Measurements from ENCODE around the gene UPK3B. TPM values are rescaled to one million over a fixed set of nuclear protein-coding genes. Genes with fewer than 3 reads are reported as not detected.
A peak's percentile ranks its signal among the peaks of the same experiment; 100 is the strongest.
"Not testable (repeated sequence)": the region's sequence is repeated elsewhere in the genome, so short reads cannot be mapped to it uniquely, and the experiment has no call there.

The UPK3B gene
- total RNA-seq, 1 donor from 2014 or later = 0.49 TPM

DNA sequence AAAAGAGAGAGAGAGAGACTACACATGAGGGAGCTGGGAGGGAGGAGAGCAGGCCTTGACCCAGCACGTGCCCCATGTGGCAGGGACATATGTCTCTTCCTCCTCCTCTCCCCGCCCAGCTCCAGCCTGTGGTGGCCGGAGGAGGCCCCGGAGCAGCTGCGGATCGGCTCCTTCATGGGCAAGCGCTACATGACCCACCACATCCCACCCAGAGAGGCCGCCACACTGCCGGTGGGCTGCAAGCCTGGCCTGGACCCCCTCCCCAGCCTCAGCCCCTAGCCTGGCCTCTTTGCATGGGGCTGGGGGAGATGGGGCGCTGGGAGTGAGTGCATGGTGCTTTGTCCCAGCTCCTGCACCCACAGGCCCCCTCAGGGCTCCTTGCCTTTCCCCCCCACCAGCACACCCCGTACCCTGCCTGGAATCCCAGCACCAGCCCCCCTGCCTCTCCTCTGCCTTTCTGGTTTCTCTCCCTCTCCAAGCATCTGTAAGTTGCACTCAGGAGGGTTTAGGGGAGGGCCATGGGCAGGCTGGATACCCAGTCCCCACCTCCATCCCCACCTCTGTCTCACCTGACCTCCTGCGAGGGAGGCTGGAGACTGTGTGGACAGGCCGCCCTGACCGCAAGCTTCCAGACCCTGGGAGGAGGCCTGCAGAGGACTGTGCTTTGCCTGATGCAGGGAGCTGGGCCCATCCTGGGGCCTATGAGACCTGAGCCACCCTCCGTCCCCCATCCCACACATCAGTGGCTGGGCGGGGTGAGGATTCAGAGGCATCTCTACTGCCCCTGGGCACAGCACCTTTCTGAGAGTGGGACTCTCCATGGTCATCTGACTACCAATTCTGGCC, 4.8 kb downstream of the UPK3B start:
- no peak overlapping the region for H3K27ac ChIP-seq (replicated peaks)
- no peaks in the 10 kb centered on the region for H3K9me3 ChIP-seq (replicated peaks)
- peaks cover 15% of the 10 kb centered on the region for H3K4me1 ChIP-seq
- DNase-seq = no peak
- H3K27me3 ChIP-seq (ENCODE audit: low read depth) = no peaks in the 10 kb centered on the region
- TF ChIP-seq, protein P1, sequence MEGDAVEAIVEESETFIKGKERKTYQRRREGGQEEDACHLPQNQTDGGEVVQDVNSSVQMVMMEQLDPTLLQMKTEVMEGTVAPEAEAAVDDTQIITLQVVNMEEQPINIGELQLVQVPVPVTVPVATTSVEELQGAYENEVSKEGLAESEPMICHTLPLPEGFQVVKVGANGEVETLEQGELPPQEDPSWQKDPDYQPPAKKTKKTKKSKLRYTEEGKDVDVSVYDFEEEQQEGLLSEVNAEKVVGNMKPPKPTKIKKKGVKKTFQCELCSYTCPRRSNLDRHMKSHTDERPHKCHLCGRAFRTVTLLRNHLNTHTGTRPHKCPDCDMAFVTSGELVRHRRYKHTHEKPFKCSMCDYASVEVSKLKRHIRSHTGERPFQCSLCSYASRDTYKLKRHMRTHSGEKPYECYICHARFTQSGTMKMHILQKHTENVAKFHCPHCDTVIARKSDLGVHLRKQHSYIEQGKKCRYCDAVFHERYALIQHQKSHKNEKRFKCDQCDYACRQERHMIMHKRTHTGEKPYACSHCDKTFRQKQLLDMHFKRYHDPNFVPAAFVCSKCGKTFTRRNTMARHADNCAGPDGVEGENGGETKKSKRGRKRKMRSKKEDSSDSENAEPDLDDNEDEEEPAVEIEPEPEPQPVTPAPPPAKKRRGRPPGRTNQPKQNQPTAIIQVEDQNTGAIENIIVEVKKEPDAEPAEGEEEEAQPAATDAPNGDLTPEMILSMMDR (IDR thresholded peaks at IDR 0.05; ENCODE audit: borderline replicate concordance) = no peak
- H3K36me3 ChIP-seq = no peaks in the 10 kb centered on the region
- H3K4me3 ChIP-seq = no peak overlapping the region
- intact Hi-C loops (cut with micrococcal nuclease) = no loop called here

DNA sequence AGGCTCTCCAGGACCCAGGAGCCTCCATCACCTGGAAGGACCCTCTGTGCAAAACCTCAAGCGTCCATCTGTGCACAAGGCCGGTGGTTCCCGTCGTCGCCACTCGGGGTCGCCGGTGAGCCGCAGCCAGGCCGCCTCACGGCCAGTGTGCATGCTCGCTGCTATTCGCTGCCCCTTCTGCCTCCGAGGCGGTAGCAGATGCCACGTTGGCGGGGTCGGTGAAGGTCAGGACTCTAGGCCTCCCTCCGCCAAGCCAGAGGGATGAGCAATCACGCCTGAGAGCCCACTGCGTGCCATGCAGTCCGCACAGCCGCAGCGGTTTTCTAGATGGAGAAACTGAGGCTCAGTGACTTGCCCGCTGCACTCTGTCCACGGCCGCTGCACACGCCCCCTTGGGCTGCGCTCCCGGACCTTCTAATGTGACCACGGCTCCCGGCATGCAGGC, 5.7 kb downstream of the UPK3B start:
- peaks cover 10% of the 10 kb centered on the region for H3K4me1 ChIP-seq
- no peak overlapping the region for H3K27ac ChIP-seq (replicated peaks)
- H3K9me3 ChIP-seq (replicated peaks) = no peaks in the 10 kb centered on the region
- no peaks in the 10 kb centered on the region for H3K36me3 ChIP-seq
- H3K27me3 ChIP-seq (ENCODE audit: low read depth) = no peaks in the 10 kb centered on the region
- TF ChIP-seq, protein P1 (IDR thresholded peaks at IDR 0.05; ENCODE audit: borderline replicate concordance) = peak; percentile 92
- peak; percentile 65 for DNase-seq
- H3K4me3 ChIP-seq = peak overlapping the region; percentile 34
- intact Hi-C loops (cut with micrococcal nuclease) = no loop called here

DNA sequence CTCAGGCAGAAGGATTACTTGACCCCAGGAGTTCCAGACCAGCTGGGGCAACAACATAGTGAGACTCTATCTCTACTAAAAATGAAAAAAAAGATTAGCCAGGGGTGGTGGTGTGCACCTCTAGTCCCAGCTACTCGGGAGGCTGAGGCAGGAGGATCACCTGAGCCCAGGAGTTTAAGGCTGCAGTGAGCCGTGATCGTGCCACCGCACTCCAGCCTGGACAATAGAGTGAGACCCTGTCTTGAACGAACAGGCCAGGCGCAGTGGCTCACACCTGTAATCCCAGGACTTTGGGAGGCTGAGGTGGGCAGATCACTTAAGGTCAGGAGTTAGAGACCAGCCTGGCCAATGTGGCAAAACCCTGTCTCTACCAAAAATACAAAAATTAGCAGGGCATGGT, 6.6 kb downstream of the UPK3B start:
- H3K36me3 ChIP-seq; intact Hi-C loops (cut with micrococcal nuclease); DNase-seq; H3K4me3 ChIP-seq; H3K9me3 ChIP-seq (replicated peaks); H3K27ac ChIP-seq (replicated peaks); H3K27me3 ChIP-seq (ENCODE audit: low read depth): not testable (repeated sequence)
- H3K4me1 ChIP-seq = peaks cover 10% of the 10 kb centered on the region

DNA sequence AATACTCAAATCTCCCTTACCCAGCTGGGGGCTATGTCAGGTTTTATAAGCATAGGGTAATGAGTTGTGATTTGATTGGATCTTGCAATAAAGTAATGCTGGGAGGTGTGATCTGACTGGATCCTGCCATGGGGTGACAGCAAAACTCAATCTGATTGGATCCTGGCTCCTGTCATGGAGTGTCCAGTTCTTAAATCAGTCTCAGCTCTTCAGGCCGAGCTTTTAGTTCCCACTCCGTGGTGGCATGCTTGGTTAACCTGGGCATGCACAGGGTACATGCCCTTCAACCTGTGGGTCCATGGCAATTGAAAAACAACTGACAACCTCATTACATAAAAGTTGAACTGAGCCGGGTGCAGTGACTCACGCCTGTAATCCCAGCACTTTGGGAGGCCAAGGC, 15.8 kb downstream of the UPK3B start:
- H3K4me3 ChIP-seq; intact Hi-C loops (cut with micrococcal nuclease); H3K27me3 ChIP-seq (ENCODE audit: low read depth); H3K9me3 ChIP-seq (replicated peaks); DNase-seq; H3K36me3 ChIP-seq; H3K4me1 ChIP-seq; H3K27ac ChIP-seq (replicated peaks): not testable (repeated sequence)

DNA sequence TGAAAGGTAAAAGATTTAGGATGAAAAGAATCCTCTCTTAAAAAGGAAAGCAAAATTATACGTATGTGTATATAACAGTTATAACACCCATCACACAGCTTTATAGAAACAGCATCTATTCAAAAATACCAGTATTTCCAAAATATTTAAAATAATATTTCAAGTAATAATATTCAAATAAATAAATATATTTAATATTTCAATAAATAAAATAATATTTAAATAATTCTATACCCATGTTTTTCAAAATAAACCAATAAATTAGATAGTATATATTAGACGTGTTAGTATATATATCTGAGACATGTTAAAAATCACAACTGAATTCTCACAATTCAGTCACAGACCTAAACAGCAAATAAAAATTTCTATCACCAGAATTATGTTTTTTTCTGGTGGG, 21.3 kb downstream of the UPK3B start:
- H3K4me3 ChIP-seq; H3K36me3 ChIP-seq; H3K9me3 ChIP-seq (replicated peaks); H3K27ac ChIP-seq (replicated peaks); DNase-seq; intact Hi-C loops (cut with micrococcal nuclease); H3K4me1 ChIP-seq; H3K27me3 ChIP-seq (ENCODE audit: low read depth): not testable (repeated sequence)

DNA sequence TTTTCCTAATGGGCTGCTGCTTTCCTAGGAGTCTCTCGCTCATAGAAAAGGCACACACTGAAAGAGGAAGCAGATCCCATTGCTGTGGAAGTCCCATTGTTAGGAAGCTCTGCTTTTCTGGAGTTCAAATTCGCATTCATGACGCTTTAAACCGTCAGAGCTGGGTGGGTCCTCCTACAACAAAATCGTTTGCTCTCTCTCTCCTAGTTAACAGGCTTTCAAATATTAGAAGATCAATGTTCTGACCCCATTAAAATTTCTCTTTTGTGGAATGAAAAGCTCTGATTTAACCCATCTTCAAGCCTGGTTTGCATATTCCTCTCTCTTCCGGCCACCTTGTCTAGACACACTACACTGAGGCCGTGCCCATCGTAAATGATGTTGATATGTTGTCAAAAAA, 32.8 kb downstream of the UPK3B start, which contains the start of gene SPDYE16:
Gene SPDYE16 (minus strand): TSS at position 101 of the 400 bp plus-strand sequence. CDS start 1,838 bp downstream, outside the sequence.
- DNase-seq; H3K27me3 ChIP-seq (ENCODE audit: low read depth); H3K36me3 ChIP-seq; intact Hi-C loops (cut with micrococcal nuclease); H3K4me1 ChIP-seq; H3K9me3 ChIP-seq (replicated peaks); H3K27ac ChIP-seq (replicated peaks); H3K4me3 ChIP-seq: not testable (repeated sequence)

DNA sequence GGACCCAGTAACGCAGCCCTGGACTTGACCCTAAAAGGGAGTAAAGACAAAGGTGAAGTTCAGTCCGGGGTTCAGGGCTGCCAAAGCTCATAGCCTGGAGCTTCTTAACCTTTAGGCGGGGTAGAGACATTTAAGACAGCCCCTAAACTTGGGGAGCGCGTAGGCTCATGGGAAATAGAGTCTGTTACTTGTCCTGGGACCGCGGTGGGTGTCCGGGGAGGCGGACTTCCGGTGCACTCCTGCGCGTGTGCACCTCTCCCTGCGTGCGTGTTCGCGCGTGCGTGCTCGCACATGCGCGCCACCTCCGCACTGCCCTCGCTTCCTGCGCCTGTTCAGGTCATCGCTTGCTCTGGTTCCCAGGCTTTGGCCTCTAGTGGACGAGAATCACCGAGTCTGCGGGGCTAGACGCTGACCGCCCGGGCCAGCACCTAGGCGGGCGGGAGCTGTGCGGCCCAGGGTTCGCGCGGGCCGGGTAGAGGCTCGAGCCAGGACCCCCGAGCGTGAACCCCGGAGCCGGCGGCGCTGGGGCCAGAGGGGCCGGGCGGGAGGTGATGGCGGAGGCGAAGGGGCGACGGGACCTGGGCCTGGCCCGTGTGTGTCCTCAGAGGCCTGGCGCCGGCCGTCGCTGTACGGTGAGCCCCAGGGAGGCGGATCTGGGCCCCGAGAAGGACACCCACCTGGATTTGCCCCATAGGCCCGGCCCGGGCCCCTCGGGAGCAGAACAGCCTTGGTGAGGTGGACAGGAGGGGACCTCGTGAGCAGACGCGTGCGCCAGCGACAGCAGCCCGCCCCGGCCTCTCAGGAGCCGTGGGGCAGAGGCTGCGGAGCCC, 38.9 kb downstream of the UPK3B start:
- intact Hi-C loops (cut with micrococcal nuclease); H3K27me3 ChIP-seq (ENCODE audit: low read depth); H3K36me3 ChIP-seq; H3K9me3 ChIP-seq (replicated peaks): not testable (repeated sequence)
- TF ChIP-seq, protein P1 (IDR thresholded peaks at IDR 0.05; ENCODE audit: borderline replicate concordance) = peak; percentile 15
- Histone ChIP-seq H3K4me1 (peaks cover 25% of the 10 kb centered on the region), H3K4me3 (peak overlapping the region; percentile 98), H3K27ac (replicated peaks) (peak overlapping the region; percentile 96)
- peak; percentile 89 for DNase-seq

DNA sequence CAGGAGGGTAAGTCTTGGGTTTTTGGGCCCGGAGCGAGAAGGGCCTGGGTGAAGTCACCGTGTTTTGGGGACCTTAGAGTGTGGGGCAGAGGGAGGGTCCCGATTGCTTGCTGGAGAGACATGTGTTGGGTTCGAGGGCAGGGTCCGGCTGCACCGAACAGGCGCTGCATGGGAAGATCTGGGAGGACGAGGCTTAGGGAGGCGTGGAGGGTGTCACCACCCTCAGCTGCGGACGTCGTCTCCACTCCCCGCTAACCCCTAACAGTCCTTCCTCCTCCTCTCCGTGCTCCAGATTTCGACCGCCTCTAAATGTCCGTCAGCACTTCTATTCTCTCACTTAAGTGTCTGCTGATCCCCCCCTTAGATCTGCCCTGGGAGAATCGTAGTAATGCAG, 39.5 kb downstream of the UPK3B start:
- DNase-seq; intact Hi-C loops (cut with micrococcal nuclease); H3K27me3 ChIP-seq (ENCODE audit: low read depth); H3K36me3 ChIP-seq; H3K9me3 ChIP-seq (replicated peaks): not testable (repeated sequence)
- Histone ChIP-seq H3K27ac (replicated peaks) (peak overlapping the region; percentile 96), H3K4me3 (peak overlapping the region; percentile 98), H3K4me1 (peaks cover 25% of the 10 kb centered on the region)

DNA sequence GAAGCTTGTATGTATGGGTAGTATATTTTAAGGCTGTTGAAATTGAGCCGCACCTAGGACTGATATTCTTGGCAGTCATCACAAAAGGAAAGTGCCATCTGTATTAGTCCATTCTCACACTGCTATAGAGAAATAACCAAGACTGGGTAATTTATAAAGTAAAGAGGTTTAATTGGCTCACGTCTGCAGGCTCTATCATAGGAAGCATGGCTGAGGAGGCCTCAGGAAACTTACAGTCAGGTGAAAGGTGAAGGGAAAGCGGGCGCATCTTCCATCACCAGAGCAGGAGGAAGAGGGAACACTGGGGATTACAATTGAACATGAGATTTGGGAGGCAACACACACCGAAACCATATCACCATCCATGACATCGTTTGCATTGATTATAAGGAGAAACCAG, 41.6 kb downstream of the UPK3B start:
- H3K27ac ChIP-seq (replicated peaks); H3K27me3 ChIP-seq (ENCODE audit: low read depth); DNase-seq; H3K36me3 ChIP-seq; intact Hi-C loops (cut with micrococcal nuclease); H3K4me3 ChIP-seq; H3K9me3 ChIP-seq (replicated peaks): not testable (repeated sequence)
- H3K4me1 ChIP-seq = peaks cover 31% of the 10 kb centered on the region

DNA sequence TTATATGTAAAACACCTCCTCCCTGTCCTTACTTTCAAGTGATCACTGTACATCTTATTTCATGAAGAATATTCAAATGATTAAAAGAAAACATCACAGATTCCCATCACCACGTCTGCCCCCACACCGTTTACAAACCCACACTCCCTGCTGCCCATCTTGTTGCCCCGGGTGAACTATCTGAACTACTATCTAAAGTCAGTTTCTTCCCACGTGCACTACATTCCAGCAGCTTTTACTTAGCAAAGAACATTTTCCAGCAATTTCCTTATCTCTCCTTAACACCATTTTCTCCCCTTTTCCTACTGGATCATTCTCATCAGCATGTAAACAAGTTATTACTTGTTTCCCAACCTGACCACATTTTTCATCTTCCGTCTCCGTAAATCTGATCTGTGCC, 49.3 kb downstream of the UPK3B start:
- H3K4me3 ChIP-seq; intact Hi-C loops (cut with micrococcal nuclease): not testable (repeated sequence)

More for the DNA sequence above, 49.3 kb downstream of the UPK3B start:
- H3K27me3 ChIP-seq (ENCODE audit: low read depth); H3K27ac ChIP-seq (replicated peaks); DNase-seq; H3K36me3 ChIP-seq; H3K9me3 ChIP-seq (replicated peaks): not testable (repeated sequence)
- H3K4me1 ChIP-seq = peaks cover 12% of the 10 kb centered on the region
